ENCODE data around the gene WDR82. TPM values are rescaled to one million over a fixed set of nuclear protein-coding genes. Genes with fewer than 3 reads are reported as not detected.

Gene WDR82
- total and polyA plus RNA-seq, 4 donors = 27.9 to 72.4 (median 44.9) TPM

DNA sequence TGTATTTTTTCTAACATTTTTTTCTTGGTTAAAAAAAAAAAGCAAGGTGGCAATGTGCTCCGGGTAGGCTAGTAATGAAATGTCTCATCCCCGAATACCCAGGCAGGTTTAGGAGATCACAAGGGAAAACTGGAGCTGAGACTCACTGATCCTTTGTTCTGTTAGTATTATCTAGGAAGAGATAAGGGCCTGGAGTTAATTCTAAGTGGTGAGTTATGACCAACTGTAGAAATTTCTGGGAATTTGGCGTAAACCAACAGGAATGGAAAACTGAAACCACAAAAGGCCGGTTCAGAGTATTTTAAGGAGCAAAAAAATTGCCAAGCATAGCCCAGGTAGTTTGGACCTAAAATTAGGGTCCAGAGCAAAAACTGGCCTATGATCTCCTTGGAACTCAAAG, 20.5 kb downstream of the WDR82 start:
- 71 to 73% methylated on average over 4 of the region's 4 CpGs for WGBS, 2 donors
- H3K27ac ChIP-seq (ENCODE audit: low read depth in 1 of 2, low read length in 2 of 2) = no peak overlapping the region
- intact Hi-C loops (cut with DNase I) = no loop called here
- H3K36me3 ChIP-seq (ENCODE audit: control insufficient read depth in 1 of 2, insufficient read depth in 2 of 2, low read length in 1 of 2) = peaks cover 10 to 15% of the 10 kb centered on the region in 2 donors
- no peaks in the 10 kb centered on the region for H3K4me1 ChIP-seq (ENCODE audit: control insufficient read depth in 1 of 2, insufficient read depth in 2 of 2, low read length in 2 of 2)
- no peak for DNase-seq
- no peaks in the 10 kb centered on the region for H3K27me3 ChIP-seq (ENCODE audit: control insufficient read depth in 1 of 2, insufficient read depth in 2 of 2, low read length in 1 of 2)
- no peak for ATAC-seq (ENCODE audit: low FRiP score)
- no peak overlapping the region for H3K4me3 ChIP-seq (ENCODE audit: low read length in 2 of 2)
- no peaks in the 10 kb centered on the region for H3K9me3 ChIP-seq (ENCODE audit: control insufficient read depth, low read length)

DNA sequence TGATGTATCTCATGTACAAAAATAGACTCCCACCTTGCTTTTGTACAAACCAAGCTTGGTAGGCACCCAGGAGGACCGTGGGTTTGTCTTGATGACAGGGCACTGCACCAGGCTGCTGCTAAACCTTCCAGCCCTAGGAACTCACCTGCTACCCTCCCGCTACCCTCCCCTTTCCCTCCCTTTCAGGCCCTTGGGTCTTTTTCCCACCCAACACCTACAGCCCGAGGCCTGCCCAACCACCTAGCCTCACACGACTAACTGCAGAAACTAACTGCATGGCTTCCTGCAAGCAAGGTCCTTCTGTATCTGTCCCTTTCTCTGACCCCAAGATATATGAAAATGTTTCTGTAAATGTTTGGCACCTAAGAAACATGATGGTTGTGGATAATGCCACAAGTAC, 21.8 kb downstream of the WDR82 start:
- no peaks in the 10 kb centered on the region for H3K9me3 ChIP-seq (ENCODE audit: control insufficient read depth, low read length)
- ATAC-seq (ENCODE audit: low FRiP score) (no peak), DNase-seq (no peak)
- H3K36me3 ChIP-seq (ENCODE audit: control insufficient read depth in 1 of 2, insufficient read depth in 2 of 2, low read length in 1 of 2) = peaks cover 10 to 12% of the 10 kb centered on the region in 2 donors
- no peaks in the 10 kb centered on the region for H3K4me1 ChIP-seq (ENCODE audit: control insufficient read depth in 1 of 2, insufficient read depth in 2 of 2, low read length in 2 of 2)
- intact Hi-C loops (cut with DNase I) = no loop called here
- no peak overlapping the region for H3K4me3 ChIP-seq (ENCODE audit: low read length in 2 of 2)
- H3K27me3 ChIP-seq (ENCODE audit: control insufficient read depth in 1 of 2, insufficient read depth in 2 of 2, low read length in 1 of 2) = no peaks in the 10 kb centered on the region
- no peak overlapping the region for H3K27ac ChIP-seq (ENCODE audit: low read depth in 1 of 2, low read length in 2 of 2)
- WGBS, 2 donors = 67 to 83% methylated on average over 4 of the region's 4 CpGs

DNA sequence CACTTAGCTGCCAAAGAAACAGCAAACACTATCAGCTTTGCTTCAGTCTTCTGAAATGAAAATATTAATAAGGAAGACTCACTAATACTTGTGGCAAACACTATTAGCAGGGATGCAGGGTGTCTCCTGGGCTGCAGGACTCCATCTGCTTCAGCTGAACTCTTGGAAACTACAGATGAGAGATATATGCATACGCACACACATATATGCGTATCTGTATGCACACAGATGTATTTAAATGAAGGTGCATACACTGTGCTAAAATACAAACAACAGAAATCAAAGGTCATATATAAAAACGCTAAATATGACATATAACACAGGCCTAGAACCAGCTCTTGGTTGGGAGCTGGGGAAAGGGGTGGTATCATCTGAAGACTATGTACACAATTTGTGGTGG, 22.3 kb downstream of the WDR82 start:
- Histone ChIP-seq H3K27ac (ENCODE audit: low read depth in 1 of 2, low read length in 2 of 2) (no peak overlapping the region), H3K9me3 (ENCODE audit: control insufficient read depth, low read length) (no peaks in the 10 kb centered on the region), H3K27me3 (ENCODE audit: control insufficient read depth in 1 of 2, insufficient read depth in 2 of 2, low read length in 1 of 2) (no peaks in the 10 kb centered on the region), H3K4me1 (ENCODE audit: control insufficient read depth in 1 of 2, insufficient read depth in 2 of 2, low read length in 2 of 2) (no peaks in the 10 kb centered on the region), H3K36me3 (ENCODE audit: control insufficient read depth in 1 of 2, insufficient read depth in 2 of 2, low read length in 1 of 2) (peaks cover 10 to 12% of the 10 kb centered on the region in 2 donors), H3K4me3 (ENCODE audit: low read length in 2 of 2) (no peak overlapping the region)
- WGBS, 2 donors = 89 to 91% methylated on average over 3 of the region's 3 CpGs
- no peak for DNase-seq
- ATAC-seq (ENCODE audit: low FRiP score) = no peak
- intact Hi-C loops (cut with DNase I) = no loop called here

DNA sequence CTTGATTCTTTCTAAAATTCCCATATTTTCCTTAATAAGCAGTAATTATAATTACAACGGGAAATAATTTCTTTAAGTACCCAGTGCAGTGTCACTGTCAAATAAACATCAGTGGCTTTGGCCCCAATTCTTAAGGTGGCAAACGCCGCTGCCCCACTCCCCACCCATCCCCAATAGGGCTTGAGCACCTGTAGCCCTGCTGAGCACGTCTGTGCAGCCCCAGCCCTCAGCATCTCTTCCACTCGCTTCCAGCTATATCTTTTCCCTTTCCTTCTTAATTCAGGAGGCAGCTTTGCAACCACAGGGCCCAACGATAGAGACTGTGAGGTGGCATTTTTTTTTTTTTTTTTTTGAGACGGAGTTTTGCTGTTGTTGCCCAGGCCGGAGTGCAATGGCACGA, 23.8 kb downstream of the WDR82 start:
- H3K27ac ChIP-seq (ENCODE audit: low read depth in 1 of 2, low read length in 2 of 2) = no peak overlapping the region
- DNase-seq (no peak), ATAC-seq (ENCODE audit: low FRiP score) (no peak)
- H3K4me1 ChIP-seq (ENCODE audit: control insufficient read depth in 1 of 2, insufficient read depth in 2 of 2, low read length in 2 of 2) = no peaks in the 10 kb centered on the region
- intact Hi-C loops (cut with DNase I) = no loop called here
- peaks cover 3 to 12% of the 10 kb centered on the region in 2 donors for H3K36me3 ChIP-seq (ENCODE audit: control insufficient read depth in 1 of 2, insufficient read depth in 2 of 2, low read length in 1 of 2)
- no peaks in the 10 kb centered on the region for H3K27me3 ChIP-seq (ENCODE audit: control insufficient read depth in 1 of 2, insufficient read depth in 2 of 2, low read length in 1 of 2)
- H3K9me3 ChIP-seq (ENCODE audit: control insufficient read depth, low read length) = no peaks in the 10 kb centered on the region
- 74 to 77% methylated on average over 9 of the region's 9 CpGs for WGBS, 2 donors
- H3K4me3 ChIP-seq (ENCODE audit: low read length in 2 of 2) = no peak overlapping the region

DNA sequence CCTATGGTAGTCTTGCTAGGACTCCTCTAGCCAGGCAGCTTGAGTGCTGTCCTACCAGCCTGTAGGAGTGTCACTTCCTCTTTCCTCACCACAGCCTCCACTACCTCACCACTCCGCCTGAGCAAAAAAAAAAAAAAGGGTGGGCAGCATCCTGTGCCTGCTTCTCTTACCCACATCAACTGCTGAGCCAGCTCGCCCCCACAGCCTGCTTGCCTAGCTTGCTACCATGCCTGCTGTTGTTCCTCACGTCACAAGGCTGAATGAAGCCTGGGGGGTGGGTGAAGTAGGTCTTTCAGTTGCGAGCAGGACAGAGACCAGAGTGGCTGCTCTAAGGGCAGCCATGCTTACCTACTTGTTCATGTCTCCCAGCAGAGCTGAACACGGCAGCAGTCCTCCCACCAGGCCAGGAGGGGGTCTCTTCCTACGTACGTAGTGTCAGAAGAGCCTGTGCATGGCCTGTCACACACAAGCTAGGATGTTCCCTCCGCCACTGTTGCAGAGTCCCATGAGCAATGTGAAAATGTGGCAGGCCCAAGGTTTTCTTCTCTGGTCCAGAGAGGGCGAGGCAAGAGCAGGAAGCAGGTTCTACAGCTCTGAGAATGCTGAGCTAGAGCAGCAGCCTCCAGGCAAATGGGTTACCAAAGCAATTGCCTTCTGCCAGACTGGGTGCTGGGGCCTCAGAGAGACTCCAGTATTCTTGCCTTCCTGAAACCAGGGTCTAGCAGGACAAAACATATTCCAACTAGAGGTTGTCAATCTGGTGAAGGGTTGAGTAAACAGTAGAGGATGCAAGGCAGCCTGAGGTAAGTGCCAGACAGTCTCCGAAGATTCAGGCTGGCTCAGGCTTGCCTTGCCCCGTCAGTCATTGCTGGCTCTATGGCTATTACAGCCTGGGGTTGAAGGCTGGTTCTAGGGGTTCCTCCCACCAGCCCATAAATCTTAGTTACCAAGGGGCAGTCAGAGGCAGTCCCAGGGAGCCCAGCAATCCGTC, 24.8 kb downstream of the WDR82 start:
- intact Hi-C loops (cut with DNase I) = no loop called here
- ATAC-seq (ENCODE audit: low FRiP score) = peak; percentile 66
- H3K36me3 ChIP-seq (ENCODE audit: control insufficient read depth in 1 of 2, insufficient read depth in 2 of 2, low read length in 1 of 2) = peaks cover 0 to 9% of the 10 kb centered on the region in 2 donors
- H3K27me3 ChIP-seq (ENCODE audit: control insufficient read depth in 1 of 2, insufficient read depth in 2 of 2, low read length in 1 of 2) = no peaks in the 10 kb centered on the region
- no peak overlapping the region for H3K27ac ChIP-seq (ENCODE audit: low read depth in 1 of 2, low read length in 2 of 2)
- DNase-seq = peak; percentile 78 to 84
- H3K4me1 ChIP-seq (ENCODE audit: control insufficient read depth in 1 of 2, insufficient read depth in 2 of 2, low read length in 2 of 2) = no peaks in the 10 kb centered on the region
- H3K9me3 ChIP-seq (ENCODE audit: control insufficient read depth, low read length) = no peaks in the 10 kb centered on the region
- 53 to 58% methylated on average over 11 to 12 of the region's 12 CpGs for WGBS, 2 donors
- no peak overlapping the region for H3K4me3 ChIP-seq (ENCODE audit: low read length in 2 of 2)

DNA sequence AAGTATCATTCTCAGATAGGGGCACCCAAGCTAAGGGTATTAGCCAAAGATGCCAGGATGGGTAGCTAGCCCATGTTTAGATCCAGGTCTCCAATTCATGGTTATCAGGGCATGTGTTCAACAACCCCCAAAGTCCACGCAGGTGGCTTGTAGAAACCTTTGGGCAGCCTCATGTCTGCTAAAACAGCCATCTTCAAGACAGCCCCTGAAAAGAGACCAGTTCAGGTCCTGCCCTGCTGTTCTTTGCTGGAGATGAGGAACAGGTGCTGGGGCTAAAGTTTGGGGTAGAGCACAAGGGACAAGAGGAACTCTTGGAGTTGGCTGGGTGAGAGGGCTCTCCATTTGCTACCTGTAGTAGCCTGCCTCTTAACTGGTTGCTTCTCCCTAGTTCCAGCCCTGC, 28.3 kb downstream of the WDR82 start:
- no peak for DNase-seq
- Histone ChIP-seq H3K27me3 (ENCODE audit: control insufficient read depth in 1 of 2, insufficient read depth in 2 of 2, low read length in 1 of 2) (no peaks in the 10 kb centered on the region), H3K36me3 (ENCODE audit: control insufficient read depth in 1 of 2, insufficient read depth in 2 of 2, low read length in 1 of 2) (peaks cover 0 to 4% of the 10 kb centered on the region in 2 donors), H3K27ac (ENCODE audit: low read depth in 1 of 2, low read length in 2 of 2) (no peak overlapping the region), H3K9me3 (ENCODE audit: control insufficient read depth, low read length) (no peaks in the 10 kb centered on the region), H3K4me1 (ENCODE audit: control insufficient read depth in 1 of 2, insufficient read depth in 2 of 2, low read length in 2 of 2) (no peaks in the 10 kb centered on the region), H3K4me3 (ENCODE audit: low read length in 2 of 2) (no peak overlapping the region)
- intact Hi-C loops (cut with DNase I) = no loop called here
- WGBS, 2 donors = 85 to 90% methylated on average over 1 of the region's 1 CpG
- no peak for ATAC-seq (ENCODE audit: low FRiP score)

DNA sequence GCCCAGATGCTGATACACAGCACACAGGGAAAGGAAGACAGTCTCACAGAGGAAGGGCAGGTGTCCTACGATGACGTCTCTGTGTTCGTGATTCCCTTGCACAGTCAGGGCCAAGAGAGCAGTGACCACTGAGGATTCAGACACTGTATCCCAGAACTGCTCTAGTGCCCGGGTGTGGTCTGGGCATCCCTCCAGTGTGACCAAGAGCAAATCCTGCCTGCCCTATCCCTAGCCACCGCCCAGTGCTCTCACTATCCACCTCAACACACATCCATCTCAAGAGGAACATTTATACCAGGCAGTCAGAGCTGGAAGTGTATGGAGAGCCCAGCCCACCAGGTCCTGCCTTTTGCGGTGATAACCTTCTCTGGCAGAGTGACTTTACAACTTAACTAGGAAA, 28.8 kb downstream of the WDR82 start:
- Histone ChIP-seq H3K27me3 (ENCODE audit: control insufficient read depth in 1 of 2, insufficient read depth in 2 of 2, low read length in 1 of 2) (no peaks in the 10 kb centered on the region), H3K4me1 (ENCODE audit: control insufficient read depth in 1 of 2, insufficient read depth in 2 of 2, low read length in 2 of 2) (no peaks in the 10 kb centered on the region), H3K36me3 (ENCODE audit: control insufficient read depth in 1 of 2, insufficient read depth in 2 of 2, low read length in 1 of 2) (peaks cover 0 to 4% of the 10 kb centered on the region in 2 donors), H3K4me3 (ENCODE audit: low read length in 2 of 2) (no peak overlapping the region), H3K9me3 (ENCODE audit: control insufficient read depth, low read length) (no peaks in the 10 kb centered on the region), H3K27ac (ENCODE audit: low read depth in 1 of 2, low read length in 2 of 2) (no peak overlapping the region)
- intact Hi-C loops (cut with DNase I) = no loop called here
- ATAC-seq (ENCODE audit: low FRiP score) (no peak), DNase-seq (no peak)
- 78 to 80% methylated on average over 6 of the region's 6 CpGs for WGBS, 2 donors

DNA sequence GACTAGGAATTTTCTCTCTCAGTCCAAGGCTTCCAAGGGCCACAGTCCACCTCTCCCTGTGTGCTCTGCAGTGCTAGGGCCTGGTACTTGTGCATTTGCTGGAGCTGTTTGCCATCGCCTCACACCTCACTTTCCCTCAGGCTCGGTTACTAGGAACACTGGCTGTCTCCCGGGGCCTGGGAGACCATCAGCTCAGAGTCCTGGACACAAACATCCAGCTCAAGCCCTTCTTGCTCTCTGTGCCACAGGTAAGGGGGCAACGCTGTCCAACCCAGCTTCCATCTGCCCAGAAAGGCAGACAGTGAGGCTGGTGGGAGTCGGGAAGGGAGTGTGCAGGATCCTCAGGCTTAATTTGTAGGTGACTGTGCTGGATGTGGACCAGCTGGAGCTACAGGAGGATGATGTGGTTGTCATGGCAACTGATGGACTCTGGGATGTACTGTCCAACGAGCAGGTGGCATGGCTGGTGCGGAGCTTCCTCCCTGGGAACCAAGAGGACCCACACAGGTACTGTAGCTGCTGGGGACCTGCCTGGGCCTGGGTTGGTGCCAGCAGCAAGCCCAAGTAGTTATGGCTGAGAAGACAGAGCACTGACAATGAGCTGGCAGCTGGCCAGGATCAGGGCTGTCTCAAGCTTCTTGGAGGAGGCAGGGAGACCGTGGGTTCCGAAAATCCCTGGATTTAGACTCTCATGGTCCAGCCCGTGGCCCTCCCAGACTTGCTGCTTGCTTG, 29.5 kb downstream of the WDR82 start:
- H3K4me3 ChIP-seq (ENCODE audit: low read length in 2 of 2) = no peak overlapping the region
- H3K27me3 ChIP-seq (ENCODE audit: control insufficient read depth in 1 of 2, insufficient read depth in 2 of 2, low read length in 1 of 2) = no peaks in the 10 kb centered on the region
- H3K9me3 ChIP-seq (ENCODE audit: control insufficient read depth, low read length) = no peaks in the 10 kb centered on the region
- no peak overlapping the region for H3K27ac ChIP-seq (ENCODE audit: low read depth in 1 of 2, low read length in 2 of 2)
- ATAC-seq (ENCODE audit: low FRiP score) (no peak), DNase-seq (peak in 1 of 2 donors; percentile 82)
- intact Hi-C loops (cut with DNase I) = no loop called here
- H3K4me1 ChIP-seq (ENCODE audit: control insufficient read depth in 1 of 2, insufficient read depth in 2 of 2, low read length in 2 of 2) = no peaks in the 10 kb centered on the region
- WGBS, 2 donors = 69 to 71% methylated on average over 10 of the region's 10 CpGs
- H3K36me3 ChIP-seq (ENCODE audit: control insufficient read depth in 1 of 2, insufficient read depth in 2 of 2, low read length in 1 of 2) = peaks cover 0 to 3% of the 10 kb centered on the region in 2 donors
